GF-D8 (cell line): Measurements from ENCODE around the gene LRRC2.
"Not testable (repeated sequence)": the region's sequence is repeated elsewhere in the genome, so short reads cannot be mapped to it uniquely, and the experiment has no call there.

Experiments used
- DNase-seq: peaks from one replicate; lab custom pipeline; 2025; lab: John Stamatoyannopoulos, UW

LRRC2 gene, protein sequence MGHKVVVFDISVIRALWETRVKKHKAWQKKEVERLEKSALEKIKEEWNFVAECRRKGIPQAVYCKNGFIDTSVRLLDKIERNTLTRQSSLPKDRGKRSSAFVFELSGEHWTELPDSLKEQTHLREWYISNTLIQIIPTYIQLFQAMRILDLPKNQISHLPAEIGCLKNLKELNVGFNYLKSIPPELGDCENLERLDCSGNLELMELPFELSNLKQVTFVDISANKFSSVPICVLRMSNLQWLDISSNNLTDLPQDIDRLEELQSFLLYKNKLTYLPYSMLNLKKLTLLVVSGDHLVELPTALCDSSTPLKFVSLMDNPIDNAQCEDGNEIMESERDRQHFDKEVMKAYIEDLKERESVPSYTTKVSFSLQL

GRCh38 chr3:46566040-46566641, at the start of gene LRRC2:
TSS of gene LRRC2 (minus strand) at chr3:46566302. CDS start at chr3:46551591, 14,711 bp downstream.
- DNase-seq = no peak

- DNase-seq = no peak
These were observed 49.1 kb upstream of the LRRC2 start for GRCh38 chr3:46615050-46615775.

- no peak for DNase-seq
These were observed 48.3 kb upstream of the LRRC2 start for GRCh38 chr3:46614431-46614830.

GRCh38 chr3:46613313-46614005, 47.4 kb upstream of the LRRC2 start:
- no peak for DNase-seq

DNA sequence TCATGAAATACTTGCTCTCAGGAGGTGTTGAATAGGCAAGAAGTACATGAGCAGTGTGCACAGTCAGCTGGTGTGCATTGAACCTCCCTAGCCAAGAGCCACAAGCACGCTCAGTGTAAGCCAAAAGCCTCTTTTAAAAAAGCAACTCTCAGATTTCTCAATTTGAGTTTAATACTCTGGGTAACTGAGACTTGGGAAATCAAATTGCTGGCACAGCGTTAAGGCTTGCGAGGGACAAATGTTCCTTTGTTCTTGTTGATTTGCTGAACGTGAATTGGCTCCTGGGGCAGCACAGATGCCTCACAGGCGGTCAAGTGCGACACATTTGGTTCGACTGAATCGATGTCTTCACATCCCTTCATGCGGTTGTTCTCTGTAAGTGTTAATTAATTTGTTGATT, 46.2 kb upstream of the LRRC2 start, which contains the start of gene FAM240A:
Gene FAM240A (plus strand): TSS at position 202 of the 400 bp plus-strand sequence. CDS start 159 bp downstream, at position 361.
- DNase-seq = no peak

GRCh38 chr3:46609944-46610722, 44.0 kb upstream of the LRRC2 start:
- DNase-seq = no peak

GRCh38 chr3:46609212-46609721, 43.2 kb upstream of the LRRC2 start:
- no peak for DNase-seq

- DNase-seq = no peak
These were observed 41.5 kb upstream of the LRRC2 start for GRCh38 chr3:46607603-46608028.

GRCh38 chr3:46604127-46604526, 38.0 kb upstream of the LRRC2 start:
- DNase-seq = no peak

DNA sequence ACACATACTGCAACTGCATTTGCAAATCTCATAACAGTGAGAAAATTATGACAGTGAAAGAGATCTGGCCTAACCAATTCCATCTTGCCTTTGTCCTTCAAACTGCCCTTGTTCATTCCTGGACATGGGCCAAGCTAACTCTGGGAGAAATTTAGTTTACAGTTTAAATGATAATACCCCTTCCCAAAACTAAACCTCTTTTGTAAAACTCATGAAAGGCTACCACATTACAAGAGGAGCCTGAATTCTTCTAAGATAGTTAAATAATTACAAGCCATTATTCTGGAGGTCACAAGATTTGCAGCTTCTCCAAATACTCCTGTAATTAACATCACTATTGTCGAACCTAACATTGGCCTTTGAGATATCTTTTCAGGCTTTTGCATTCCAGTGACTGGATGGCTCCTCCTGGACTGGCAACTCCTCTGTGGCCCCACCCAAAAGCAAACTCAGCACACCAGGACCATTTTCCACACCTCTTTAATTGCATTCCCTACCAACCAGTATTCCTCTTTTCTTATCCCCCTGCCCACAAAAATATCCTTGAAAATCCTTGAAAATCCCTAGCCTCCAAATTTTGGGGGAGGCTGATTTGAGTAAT, 37.4 kb upstream of the LRRC2 start:
- no peak for DNase-seq

DNA sequence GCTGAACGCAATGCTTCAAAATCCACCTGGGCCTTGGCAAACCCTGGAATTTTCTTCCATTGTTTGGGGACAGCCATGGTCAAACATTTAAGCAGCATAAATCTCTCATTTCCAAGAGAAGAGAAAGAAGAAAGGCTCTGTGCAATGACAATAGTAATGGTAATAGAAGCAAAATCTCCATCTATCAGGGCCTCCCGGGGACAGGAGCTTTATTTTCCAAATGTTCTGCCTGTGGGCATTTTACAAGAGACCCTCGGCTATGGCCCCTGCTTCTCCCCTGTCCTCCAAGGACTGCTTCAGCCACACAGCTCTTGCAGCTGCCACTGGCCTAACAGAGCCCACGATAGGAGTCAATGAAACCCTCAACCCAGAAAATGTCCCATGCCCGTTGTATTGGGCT, 33.5 kb upstream of the LRRC2 start:
- no peak for DNase-seq

- no peak for DNase-seq
These were observed 29.8 kb upstream of the LRRC2 start for GRCh38 chr3:46595819-46596314.

GRCh38 chr3:46594723-46595122, 28.6 kb upstream of the LRRC2 start:
- DNase-seq = no peak

- DNase-seq = no peak
These were observed 27.9 kb upstream of the LRRC2 start for GRCh38 chr3:46593979-46594378.

- DNase-seq = no peak
These were observed 27.3 kb upstream of the LRRC2 start for GRCh38 chr3:46593274-46593862.

GRCh38 chr3:46587268-46587667, 21.2 kb upstream of the LRRC2 start:
- DNase-seq = not testable (repeated sequence)

DNA sequence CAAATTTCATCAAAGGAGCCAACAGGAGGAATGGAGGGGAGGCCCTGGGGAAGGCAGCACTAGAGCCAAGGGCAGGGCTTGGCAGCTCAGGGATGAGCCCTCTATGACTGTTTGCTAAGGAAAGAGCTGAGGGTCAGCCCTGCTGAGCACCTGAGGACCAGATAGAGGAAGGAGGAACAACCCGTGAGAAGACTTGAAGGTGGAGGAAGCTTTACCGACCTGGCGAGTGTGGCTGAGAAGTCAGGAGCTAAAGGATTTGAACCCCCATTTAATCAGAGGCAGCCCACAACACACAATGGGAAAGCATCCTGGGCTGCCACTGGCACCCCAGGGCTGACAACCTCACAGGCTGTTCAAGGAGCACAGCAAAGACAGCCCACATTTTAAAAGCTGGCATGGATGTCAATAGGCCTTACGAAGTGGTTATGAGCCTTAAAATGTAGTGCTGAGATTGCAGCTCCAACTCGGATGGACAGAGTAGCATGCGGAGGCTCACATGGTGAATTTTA, 20.7 kb upstream of the LRRC2 start:
- DNase-seq = no peak

GRCh38 chr3:46585799-46586693, 19.9 kb upstream of the LRRC2 start:
- no peak for DNase-seq
